ENCODE measurements around the gene RNF167.

DNA sequence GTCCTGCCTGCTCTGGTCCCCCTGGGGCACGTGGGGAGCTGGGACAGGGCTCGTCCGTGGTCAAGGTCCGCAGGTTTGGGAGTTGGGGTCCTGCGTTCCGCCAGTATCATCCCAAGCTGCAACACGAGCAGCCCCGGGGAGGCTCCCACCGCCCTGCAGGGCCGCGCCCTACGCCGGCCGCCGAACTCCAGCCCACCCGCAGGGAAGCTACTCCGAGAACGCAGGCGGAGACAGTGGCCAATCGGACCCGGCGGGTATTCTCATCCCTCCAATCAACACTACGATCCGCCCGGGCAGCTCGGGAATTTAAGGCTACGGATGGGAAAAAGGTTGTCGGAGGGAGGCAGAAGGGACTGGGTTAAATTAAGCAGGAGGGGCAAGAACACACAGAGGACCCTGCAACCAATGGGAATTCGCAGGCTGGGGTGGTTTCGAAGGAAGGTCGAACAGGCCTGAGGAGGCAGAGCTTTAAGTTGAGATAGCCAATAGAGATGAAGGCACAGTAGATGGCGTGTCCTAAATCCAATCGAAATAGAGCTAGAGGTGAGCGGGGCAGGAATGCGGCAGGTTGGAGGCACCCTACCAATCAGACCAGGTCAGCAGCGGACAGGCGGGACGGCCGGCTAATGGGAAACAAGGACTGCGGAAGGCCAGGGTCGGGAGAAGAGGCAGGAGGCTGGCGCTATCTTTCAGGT, 26.9 kb downstream of the RNF167 start:
- TF ChIP-seq RAD21 (conservative IDR thresholded peaks at IDR 0.05) (no peak), EZH2 (IDR thresholded peaks at IDR 0.05; ENCODE audit: borderline replicate concordance, insufficient read depth, low read length, poor library complexity, severe bottlenecking) (no peak), EP300 (conservative IDR thresholded peaks at IDR 0.05; ENCODE audit: poor library complexity, severe bottlenecking) (no peak), POLR2AphosphoS5 (IDR thresholded peaks at IDR 0.05) (peak; percentile 32), MXI1 (conservative IDR thresholded peaks at IDR 0.05; ENCODE audit: poor library complexity, severe bottlenecking) (peak; percentile 62), TAF1 (IDR thresholded peaks at IDR 0.05; ENCODE audit: low read depth) (no peak), SMC3 (conservative IDR thresholded peaks at IDR 0.05; ENCODE audit: poor library complexity) (no peak)
- TF ChIP-seq, protein P1, sequence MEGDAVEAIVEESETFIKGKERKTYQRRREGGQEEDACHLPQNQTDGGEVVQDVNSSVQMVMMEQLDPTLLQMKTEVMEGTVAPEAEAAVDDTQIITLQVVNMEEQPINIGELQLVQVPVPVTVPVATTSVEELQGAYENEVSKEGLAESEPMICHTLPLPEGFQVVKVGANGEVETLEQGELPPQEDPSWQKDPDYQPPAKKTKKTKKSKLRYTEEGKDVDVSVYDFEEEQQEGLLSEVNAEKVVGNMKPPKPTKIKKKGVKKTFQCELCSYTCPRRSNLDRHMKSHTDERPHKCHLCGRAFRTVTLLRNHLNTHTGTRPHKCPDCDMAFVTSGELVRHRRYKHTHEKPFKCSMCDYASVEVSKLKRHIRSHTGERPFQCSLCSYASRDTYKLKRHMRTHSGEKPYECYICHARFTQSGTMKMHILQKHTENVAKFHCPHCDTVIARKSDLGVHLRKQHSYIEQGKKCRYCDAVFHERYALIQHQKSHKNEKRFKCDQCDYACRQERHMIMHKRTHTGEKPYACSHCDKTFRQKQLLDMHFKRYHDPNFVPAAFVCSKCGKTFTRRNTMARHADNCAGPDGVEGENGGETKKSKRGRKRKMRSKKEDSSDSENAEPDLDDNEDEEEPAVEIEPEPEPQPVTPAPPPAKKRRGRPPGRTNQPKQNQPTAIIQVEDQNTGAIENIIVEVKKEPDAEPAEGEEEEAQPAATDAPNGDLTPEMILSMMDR (IDR thresholded peaks at IDR 0.05; ENCODE audit: poor library complexity, severe bottlenecking) = peak; percentile 54
- TF ChIP-seq, protein P2, sequence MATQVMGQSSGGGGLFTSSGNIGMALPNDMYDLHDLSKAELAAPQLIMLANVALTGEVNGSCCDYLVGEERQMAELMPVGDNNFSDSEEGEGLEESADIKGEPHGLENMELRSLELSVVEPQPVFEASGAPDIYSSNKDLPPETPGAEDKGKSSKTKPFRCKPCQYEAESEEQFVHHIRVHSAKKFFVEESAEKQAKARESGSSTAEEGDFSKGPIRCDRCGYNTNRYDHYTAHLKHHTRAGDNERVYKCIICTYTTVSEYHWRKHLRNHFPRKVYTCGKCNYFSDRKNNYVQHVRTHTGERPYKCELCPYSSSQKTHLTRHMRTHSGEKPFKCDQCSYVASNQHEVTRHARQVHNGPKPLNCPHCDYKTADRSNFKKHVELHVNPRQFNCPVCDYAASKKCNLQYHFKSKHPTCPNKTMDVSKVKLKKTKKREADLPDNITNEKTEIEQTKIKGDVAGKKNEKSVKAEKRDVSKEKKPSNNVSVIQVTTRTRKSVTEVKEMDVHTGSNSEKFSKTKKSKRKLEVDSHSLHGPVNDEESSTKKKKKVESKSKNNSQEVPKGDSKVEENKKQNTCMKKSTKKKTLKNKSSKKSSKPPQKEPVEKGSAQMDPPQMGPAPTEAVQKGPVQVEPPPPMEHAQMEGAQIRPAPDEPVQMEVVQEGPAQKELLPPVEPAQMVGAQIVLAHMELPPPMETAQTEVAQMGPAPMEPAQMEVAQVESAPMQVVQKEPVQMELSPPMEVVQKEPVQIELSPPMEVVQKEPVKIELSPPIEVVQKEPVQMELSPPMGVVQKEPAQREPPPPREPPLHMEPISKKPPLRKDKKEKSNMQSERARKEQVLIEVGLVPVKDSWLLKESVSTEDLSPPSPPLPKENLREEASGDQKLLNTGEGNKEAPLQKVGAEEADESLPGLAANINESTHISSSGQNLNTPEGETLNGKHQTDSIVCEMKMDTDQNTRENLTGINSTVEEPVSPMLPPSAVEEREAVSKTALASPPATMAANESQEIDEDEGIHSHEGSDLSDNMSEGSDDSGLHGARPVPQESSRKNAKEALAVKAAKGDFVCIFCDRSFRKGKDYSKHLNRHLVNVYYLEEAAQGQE (IDR thresholded peaks at IDR 0.05; ENCODE audit: borderline replicate concordance) = no peak
